ENCODE results near the gene FAAP20. TPM values are rescaled to one million over a fixed set of nuclear protein-coding genes. Genes with fewer than 3 reads are reported as not detected.

The FAAP20 gene
- polyA plus RNA-seq, 1 donor from 2014 or later, result 45.3 TPM

DNA sequence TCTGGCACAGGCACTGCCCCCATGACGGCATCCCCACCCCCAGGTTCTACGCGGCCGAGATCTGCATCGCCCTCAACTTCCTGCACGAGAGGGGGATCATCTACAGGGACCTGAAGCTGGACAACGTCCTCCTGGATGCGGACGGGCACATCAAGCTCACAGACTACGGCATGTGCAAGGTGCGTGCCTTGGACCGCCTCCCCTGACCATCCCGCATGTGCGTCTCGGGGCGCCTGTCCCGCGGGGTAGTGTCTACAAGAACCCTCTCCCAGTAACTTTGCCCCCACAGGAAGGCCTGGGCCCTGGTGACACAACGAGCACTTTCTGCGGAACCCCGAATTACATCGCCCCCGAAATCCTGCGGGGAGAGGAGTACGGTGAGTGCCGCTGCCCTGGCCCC is 22.6 kb downstream of the FAAP20 start:
- no peaks in the 10 kb centered on the region for H3K36me3 ChIP-seq (ENCODE audit: insufficient read depth, low read length)
- H4K20me1 ChIP-seq (ENCODE audit: insufficient read depth), result no peaks in the 10 kb centered on the region
- H3K4me2 ChIP-seq (ENCODE audit: low read length), result no peak overlapping the region
- no peaks in the 10 kb centered on the region for H3F3A ChIP-seq (ENCODE audit: insufficient read depth, low read length, poor library complexity, severe bottlenecking)
- H2AFZ ChIP-seq (ENCODE audit: low read depth, low read length), result no peak overlapping the region
- H3K9ac ChIP-seq (ENCODE audit: low read length), result no peak overlapping the region
- no peaks in the 10 kb centered on the region for H3K9me2 ChIP-seq (ENCODE audit: insufficient read depth, low read length)
- TF ChIP-seq TAF1 (IDR thresholded peaks at IDR 0.05; ENCODE audit: low read depth), result no peak
- TF ChIP-seq RAD21 (conservative IDR thresholded peaks at IDR 0.05), result no peak
- TF ChIP-seq, protein P1, sequence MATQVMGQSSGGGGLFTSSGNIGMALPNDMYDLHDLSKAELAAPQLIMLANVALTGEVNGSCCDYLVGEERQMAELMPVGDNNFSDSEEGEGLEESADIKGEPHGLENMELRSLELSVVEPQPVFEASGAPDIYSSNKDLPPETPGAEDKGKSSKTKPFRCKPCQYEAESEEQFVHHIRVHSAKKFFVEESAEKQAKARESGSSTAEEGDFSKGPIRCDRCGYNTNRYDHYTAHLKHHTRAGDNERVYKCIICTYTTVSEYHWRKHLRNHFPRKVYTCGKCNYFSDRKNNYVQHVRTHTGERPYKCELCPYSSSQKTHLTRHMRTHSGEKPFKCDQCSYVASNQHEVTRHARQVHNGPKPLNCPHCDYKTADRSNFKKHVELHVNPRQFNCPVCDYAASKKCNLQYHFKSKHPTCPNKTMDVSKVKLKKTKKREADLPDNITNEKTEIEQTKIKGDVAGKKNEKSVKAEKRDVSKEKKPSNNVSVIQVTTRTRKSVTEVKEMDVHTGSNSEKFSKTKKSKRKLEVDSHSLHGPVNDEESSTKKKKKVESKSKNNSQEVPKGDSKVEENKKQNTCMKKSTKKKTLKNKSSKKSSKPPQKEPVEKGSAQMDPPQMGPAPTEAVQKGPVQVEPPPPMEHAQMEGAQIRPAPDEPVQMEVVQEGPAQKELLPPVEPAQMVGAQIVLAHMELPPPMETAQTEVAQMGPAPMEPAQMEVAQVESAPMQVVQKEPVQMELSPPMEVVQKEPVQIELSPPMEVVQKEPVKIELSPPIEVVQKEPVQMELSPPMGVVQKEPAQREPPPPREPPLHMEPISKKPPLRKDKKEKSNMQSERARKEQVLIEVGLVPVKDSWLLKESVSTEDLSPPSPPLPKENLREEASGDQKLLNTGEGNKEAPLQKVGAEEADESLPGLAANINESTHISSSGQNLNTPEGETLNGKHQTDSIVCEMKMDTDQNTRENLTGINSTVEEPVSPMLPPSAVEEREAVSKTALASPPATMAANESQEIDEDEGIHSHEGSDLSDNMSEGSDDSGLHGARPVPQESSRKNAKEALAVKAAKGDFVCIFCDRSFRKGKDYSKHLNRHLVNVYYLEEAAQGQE (IDR thresholded peaks at IDR 0.05; ENCODE audit: borderline replicate concordance), result no peak
- no peak for TF ChIP-seq EZH2 (IDR thresholded peaks at IDR 0.05; ENCODE audit: borderline replicate concordance, insufficient read depth, low read length, poor library complexity, severe bottlenecking)
- no peak for TF ChIP-seq EP300 (conservative IDR thresholded peaks at IDR 0.05; ENCODE audit: poor library complexity, severe bottlenecking)
- no peak for TF ChIP-seq POLR2AphosphoS5 (IDR thresholded peaks at IDR 0.05)
- TF ChIP-seq MXI1 (conservative IDR thresholded peaks at IDR 0.05; ENCODE audit: poor library complexity, severe bottlenecking), result no peak
- TF ChIP-seq SMC3 (conservative IDR thresholded peaks at IDR 0.05; ENCODE audit: poor library complexity), result no peak
- TF ChIP-seq, protein P2, sequence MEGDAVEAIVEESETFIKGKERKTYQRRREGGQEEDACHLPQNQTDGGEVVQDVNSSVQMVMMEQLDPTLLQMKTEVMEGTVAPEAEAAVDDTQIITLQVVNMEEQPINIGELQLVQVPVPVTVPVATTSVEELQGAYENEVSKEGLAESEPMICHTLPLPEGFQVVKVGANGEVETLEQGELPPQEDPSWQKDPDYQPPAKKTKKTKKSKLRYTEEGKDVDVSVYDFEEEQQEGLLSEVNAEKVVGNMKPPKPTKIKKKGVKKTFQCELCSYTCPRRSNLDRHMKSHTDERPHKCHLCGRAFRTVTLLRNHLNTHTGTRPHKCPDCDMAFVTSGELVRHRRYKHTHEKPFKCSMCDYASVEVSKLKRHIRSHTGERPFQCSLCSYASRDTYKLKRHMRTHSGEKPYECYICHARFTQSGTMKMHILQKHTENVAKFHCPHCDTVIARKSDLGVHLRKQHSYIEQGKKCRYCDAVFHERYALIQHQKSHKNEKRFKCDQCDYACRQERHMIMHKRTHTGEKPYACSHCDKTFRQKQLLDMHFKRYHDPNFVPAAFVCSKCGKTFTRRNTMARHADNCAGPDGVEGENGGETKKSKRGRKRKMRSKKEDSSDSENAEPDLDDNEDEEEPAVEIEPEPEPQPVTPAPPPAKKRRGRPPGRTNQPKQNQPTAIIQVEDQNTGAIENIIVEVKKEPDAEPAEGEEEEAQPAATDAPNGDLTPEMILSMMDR (IDR thresholded peaks at IDR 0.05; ENCODE audit: poor library complexity, severe bottlenecking), result no peak
- H3K9me3 ChIP-seq (ENCODE audit: low read length), result no peaks in the 10 kb centered on the region
- no peak overlapping the region for H3K27ac ChIP-seq (ENCODE audit: low read length)
- no peaks in the 10 kb centered on the region for H3K79me2 ChIP-seq (replicated peaks; ENCODE audit: insufficient read depth, low read length)
- no peak overlapping the region for H3K4me3 ChIP-seq (ENCODE audit: low read length)
- H3K27me3 ChIP-seq (ENCODE audit: insufficient read depth, low read depth, low read length), result no peaks in the 10 kb centered on the region

DNA sequence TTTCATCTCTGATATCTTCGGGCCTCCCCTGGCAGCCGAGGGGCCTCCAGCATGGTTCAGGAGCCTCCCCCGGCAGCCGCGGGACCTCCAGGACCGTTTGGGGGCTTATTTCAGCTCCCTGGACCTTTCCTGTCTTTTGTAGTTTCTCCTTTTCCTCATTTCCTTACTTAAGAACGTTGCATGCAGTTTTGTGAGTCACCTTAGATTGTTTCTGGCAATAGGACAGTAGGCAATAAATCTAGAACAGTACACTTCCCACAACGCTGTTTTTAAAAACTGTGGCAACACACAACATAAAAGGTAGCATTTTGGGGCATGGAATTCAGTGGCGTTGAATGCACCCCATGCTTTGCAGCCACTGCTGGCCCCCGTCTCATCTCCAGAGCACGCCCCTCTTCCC is 24.4 kb downstream of the FAAP20 start:
- no peak overlapping the region for H3K4me3 ChIP-seq (ENCODE audit: low read length)
- no peaks in the 10 kb centered on the region for H3K27me3 ChIP-seq (ENCODE audit: insufficient read depth, low read depth, low read length)
- no peak overlapping the region for H2AFZ ChIP-seq (ENCODE audit: low read depth, low read length)
- no peaks in the 10 kb centered on the region for H3F3A ChIP-seq (ENCODE audit: insufficient read depth, low read length, poor library complexity, severe bottlenecking)
- H3K9ac ChIP-seq (ENCODE audit: low read length), result no peak overlapping the region
- H3K9me3 ChIP-seq (ENCODE audit: low read length), result no peaks in the 10 kb centered on the region
- H3K9me2 ChIP-seq (ENCODE audit: insufficient read depth, low read length), result no peaks in the 10 kb centered on the region
- no peaks in the 10 kb centered on the region for H3K36me3 ChIP-seq (ENCODE audit: insufficient read depth, low read length)
- H3K4me2 ChIP-seq (ENCODE audit: low read length), result no peak overlapping the region
- TF ChIP-seq, protein P1 (IDR thresholded peaks at IDR 0.05; ENCODE audit: borderline replicate concordance), result no peak
- TF ChIP-seq, protein P2 (IDR thresholded peaks at IDR 0.05; ENCODE audit: poor library complexity, severe bottlenecking), result no peak
- H4K20me1 ChIP-seq (ENCODE audit: insufficient read depth), result no peaks in the 10 kb centered on the region
- H3K79me2 ChIP-seq (replicated peaks; ENCODE audit: insufficient read depth, low read length), result no peaks in the 10 kb centered on the region
- H3K27ac ChIP-seq (ENCODE audit: low read length), result no peak overlapping the region
